HT-29 (cell line): ENCODE measurements around the gene PHC2. TPM values are rescaled to one million over a fixed set of nuclear protein-coding genes. Genes with fewer than 3 reads are reported as not detected.

Experiments
- DNase-seq: peaks from one replicate; pipeline ENCODE4 v3.0.0-alpha.2; 2015; ENCODE audit warnings: low spot score
- total RNA-seq: library from RNA; depleted of rRNA; stranded (reverse); fragments of >200 nt; shearing (Covaris generic); gene quantifications from 2 replicates; pipeline ENCODE4 v1.2.3, GENCODE V29; 2014

PHC2 gene
- total RNA-seq, 1 experiment from 2014 or later: 166 TPM

GRCh38 chr1:33425900-33426299 lies 5.0 kb downstream of the PHC2 start:
- no peak for DNase-seq

GRCh38 chr1:33424610-33425009 lies 6.3 kb downstream of the PHC2 start:
- no peak for DNase-seq

- no peak for DNase-seq
Observed at GRCh38 chr1:33424205-33424604, 6.7 kb downstream of the PHC2 start.

DNA sequence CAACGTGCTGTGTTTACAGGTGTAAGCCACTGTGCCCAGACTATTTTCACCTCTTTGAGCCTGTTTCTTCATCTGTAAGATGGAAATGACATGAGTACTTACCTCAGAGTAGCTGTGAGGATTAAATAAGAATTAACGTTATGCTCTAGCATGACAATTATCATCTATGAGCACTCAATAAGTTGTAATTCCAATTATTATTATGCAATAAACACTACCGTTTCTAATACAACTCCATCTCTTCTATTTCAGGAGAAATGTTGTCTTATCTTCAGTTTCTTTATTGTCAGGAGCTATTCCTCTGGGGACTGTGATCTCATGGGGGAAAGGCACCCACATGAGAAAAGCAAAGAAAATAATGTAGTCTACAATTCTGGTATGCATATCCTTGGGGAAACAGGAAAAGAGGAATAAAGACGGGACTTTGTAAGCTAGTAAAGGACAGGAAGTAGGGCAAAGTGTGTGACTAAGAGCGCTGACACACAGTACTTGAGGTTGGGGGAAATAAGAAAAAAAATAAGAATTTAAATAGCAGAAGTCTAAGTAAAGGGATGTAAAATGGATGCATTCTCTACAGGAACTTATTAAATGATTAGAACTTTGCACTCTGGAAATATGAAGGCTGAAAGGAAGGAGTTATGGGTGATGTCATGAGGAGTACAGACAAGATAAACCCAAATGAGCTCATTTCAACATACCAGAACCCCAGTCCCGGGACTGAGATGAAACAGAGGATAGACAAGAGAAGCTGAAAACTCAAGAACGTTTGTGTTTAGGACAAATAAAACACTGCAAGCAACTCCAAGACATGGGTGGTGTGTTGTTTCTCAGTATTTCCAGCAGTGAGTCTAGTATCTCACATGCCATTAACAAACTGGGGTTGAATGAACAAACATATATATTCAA lies 9.8 kb downstream of the PHC2 start:
- no peak for DNase-seq

DNA sequence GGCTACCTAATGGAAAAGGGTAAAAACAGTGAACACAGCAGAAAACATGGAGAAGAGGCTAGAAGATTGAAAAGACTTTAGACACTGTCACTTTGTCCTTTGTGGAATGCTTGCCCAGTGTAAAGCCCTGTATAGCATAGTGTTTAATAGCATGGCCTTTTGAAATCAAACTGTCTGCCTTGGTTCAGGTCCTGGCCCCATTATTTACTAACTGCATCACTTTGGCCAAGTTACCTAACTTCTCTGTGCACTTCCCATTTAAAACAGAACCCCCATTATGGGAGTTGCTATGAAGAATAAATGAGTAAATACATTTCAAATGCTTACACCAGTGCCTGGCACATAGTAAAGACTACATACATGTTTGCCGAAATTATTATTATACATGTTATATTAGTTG lies 12.1 kb downstream of the PHC2 start:
- no peak for DNase-seq

GRCh38 chr1:33414879-33415278 lies 16.0 kb downstream of the PHC2 start:
- DNase-seq: no peak

- no peak for DNase-seq
Observed at GRCh38 chr1:33410091-33410701, 20.7 kb downstream of the PHC2 start.

DNA sequence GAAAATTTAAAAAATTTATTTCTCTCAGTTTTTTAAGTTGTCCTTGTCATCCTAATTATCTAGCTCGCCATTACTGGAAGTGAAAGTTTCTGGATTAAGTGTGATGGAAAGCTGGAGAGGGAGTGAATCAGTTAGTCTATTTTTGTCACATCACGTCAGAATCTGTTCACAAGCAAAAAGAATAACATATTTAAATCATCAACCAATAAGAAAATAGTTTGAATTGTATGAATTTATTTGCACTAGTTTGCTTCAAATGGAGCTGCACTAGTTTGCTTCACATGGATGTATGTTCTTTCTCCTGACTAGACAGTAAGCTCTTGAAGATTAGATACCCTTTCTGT lies 22.8 kb downstream of the PHC2 start:
- DNase-seq: no peak

DNA sequence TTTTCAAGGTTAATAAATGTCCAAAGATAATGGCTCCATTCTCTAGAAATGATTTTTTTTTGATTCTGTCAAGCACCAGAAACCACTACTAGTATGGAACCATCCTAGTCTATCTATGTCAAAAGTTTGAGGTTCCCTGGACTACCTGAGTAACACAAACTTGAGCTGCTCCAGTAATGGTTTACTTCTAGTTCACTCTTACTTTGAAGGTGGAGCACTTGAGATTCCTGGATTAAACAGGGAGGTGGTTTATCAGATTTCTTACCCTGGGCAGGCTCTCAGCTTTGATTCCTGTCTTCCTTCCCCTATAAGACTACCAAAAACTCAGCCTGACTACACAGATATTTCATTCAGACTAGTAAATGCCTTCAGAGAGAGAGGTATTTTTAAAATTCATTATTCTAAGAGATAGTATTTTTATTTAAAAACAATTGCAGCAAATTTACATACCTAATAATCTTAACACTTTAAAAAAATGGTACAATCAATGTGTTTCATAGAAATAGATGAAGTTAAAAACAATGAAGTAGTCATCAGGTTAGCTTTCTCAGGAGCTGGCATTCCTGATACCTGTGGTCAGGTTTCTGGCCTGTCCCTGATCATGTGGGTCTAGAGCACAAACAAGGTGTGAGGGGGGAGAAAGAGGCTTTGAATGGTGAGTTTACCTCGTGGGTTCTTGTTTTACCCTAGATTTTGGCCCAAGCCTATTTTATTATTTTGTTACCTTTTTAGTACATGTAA lies 23.4 kb downstream of the PHC2 start:
- DNase-seq: no peak

DNA sequence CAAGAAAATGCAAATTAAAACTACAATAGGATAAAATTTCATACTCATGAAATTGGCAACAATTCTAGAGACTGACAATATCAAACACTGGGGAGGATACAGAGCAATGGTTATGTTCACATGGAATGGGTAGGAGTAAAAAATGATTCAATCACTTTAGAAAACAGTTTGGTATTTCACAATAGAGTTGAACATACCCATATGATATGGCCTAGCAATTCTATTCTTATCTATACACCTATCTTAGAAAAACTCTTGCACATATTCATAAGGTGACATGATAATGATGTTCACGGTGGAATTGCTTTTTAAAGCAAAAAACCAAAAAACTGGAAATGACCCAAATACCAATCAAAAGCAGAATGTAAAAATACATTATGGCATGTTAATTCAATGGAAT lies 28.7 kb downstream of the PHC2 start:
- DNase-seq: no peak

GRCh38 chr1:33401471-33401870 lies 29.4 kb downstream of the PHC2 start:
- no peak for DNase-seq

- DNase-seq: no peak
Observed at GRCh38 chr1:33400153-33400911, 30.6 kb downstream of the PHC2 start.

GRCh38 chr1:33399375-33399774 lies 31.5 kb downstream of the PHC2 start:
- no peak for DNase-seq

DNA sequence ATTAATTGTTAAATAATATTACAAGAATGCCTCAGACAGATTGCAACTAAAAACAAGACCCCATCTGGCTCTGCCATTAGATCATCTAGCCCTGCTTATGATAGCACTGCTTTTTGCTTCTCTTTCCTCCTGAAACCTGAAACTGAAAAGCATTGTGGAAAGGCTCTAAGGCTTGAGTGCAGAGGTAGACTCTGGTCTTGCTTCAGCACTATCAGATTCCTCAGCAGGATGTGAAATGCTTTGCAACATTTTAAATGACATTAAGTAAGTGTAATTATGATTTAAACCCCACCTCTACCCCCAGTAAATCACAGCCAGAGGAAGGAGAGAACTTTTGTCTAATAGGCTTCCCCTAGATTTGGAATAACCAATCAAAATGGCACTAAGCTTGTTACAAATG lies 32.9 kb downstream of the PHC2 start:
- no peak for DNase-seq

DNA sequence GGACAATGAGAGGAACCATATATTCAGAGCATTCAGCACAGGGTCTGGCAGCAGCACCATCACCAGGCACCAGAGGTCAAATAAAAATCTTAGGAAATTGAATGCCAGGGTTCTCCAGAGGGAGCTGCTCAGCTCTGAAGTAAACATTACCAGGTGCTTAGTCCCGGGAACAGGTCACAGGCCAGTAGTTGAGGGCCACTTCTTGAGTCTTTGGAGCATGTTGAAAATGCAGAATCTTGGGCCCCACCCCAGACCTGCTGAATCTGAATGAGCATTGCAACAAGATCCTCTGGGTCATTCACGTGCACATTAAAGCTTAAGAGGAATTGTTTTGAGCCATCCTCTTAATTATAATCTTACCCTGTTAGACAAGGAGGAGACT lies 33.8 kb downstream of the PHC2 start:
- no peak for DNase-seq

GRCh38 chr1:33396188-33397124 lies 34.4 kb downstream of the PHC2 start:
- DNase-seq: no peak

- DNase-seq: no peak
Observed at GRCh38 chr1:33394770-33395169, 36.1 kb downstream of the PHC2 start.

GRCh38 chr1:33393991-33394390 lies 36.9 kb downstream of the PHC2 start:
- DNase-seq: no peak

- no peak for DNase-seq
Observed at GRCh38 chr1:33393524-33393923, 37.4 kb downstream of the PHC2 start.

DNA sequence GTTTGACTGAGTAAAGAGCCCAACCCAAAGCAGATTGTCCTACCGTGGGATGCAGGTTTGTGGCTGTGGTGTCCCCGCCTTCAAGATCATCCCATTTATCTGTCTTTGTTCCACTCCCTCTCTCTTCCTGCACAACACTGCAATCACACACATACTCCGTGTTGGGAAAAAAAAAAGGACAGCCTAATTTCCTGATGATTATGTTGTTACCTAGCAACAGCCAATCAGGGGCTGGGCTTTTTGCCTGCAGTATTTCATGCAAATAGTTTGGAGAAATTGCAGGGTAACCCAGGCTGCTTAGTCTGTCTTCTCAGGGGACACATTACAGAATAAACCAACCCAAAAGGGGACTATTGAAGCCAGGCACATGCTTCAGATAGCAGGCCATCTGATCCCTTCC lies 38.3 kb downstream of the PHC2 start:
- no peak for DNase-seq

GRCh38 chr1:33392206-33392605 lies 38.7 kb downstream of the PHC2 start:
- DNase-seq: no peak
